Parathyroid adenoma (tissue), 2 donors: ENCODE results near the gene C5orf63.

Experiments
- H2AFZ ChIP-seq: fragments of 300-600 bp; sonication (generic); one replicate; pipeline ENCODE4 v1.7.0; 2017; ENCODE audit warnings: antibody characterized with exemption, mild to moderate bottlenecking
- H3K27ac ChIP-seq: fragments of 300-600 bp; sonication (generic); one replicate; pipeline ENCODE4 v1.7.0; 2017
- H3K27me3 ChIP-seq: fragments of 300-600 bp; sonication (generic); one replicate; pipeline ENCODE4 v1.7.0; 2017; ENCODE audit warnings: low read length; ENCODE audit not compliant: control insufficient read depth, insufficient read depth
- H3K36me3 ChIP-seq: fragments of 300-600 bp; sonication (generic); one replicate; pipeline ENCODE4 v1.7.0; 2017; ENCODE audit warnings: low read length; ENCODE audit not compliant: control insufficient read depth, insufficient read depth
- H3K4me1 ChIP-seq: fragments of 300-600 bp; sonication (generic); one replicate; pipeline ENCODE4 v1.7.0; 2017; ENCODE audit warnings: control low read depth
- H3K4me2 ChIP-seq: fragments of 300-600 bp; sonication (generic); one replicate; pipeline ENCODE4 v1.7.0; 2017; ENCODE audit warnings: low read length
- H3K4me3 ChIP-seq: fragments of 300-600 bp; sonication (generic); one replicate; pipeline ENCODE4 v1.7.0; 2017; ENCODE audit warnings: low read depth, low read length
- H3K79me2 ChIP-seq: fragments of 300-600 bp; sonication (generic); one replicate; pipeline ENCODE4 v1.7.0; 2017; ENCODE audit warnings: control low read depth
- H3K9ac ChIP-seq: fragments of 300-600 bp; sonication (generic); one replicate; pipeline ENCODE4 v1.7.0; 2017; ENCODE audit warnings: mild to moderate bottlenecking
- H3K9me3 ChIP-seq: fragments of 300-600 bp; sonication (generic); one replicate; pipeline ENCODE4 v1.7.0; 2017; ENCODE audit warnings: low read length; ENCODE audit not compliant: control insufficient read depth
- CTCF ChIP-seq: fragments of 300-600 bp; sonication (generic); IDR thresholded peaks from one replicate; pipeline ENCODE4 v1.7.0; 2017; ENCODE audit warnings: antibody characterized with exemption, mild to moderate bottlenecking
- donor health status: primary hyperparathyroidism.

Gene C5orf63

GRCh38 chr5:127101533-127101932 lies 28.2 kb upstream of the C5orf63 start:
- Histone ChIP-seq H3K27me3 (no peaks in the 10 kb centered on the region), H3K4me3 (no peak overlapping the region), H3K36me3 (no peaks in the 10 kb centered on the region), H3K4me1 (no peaks in the 10 kb centered on the region), H3K9ac (no peak overlapping the region), H3K79me2 (no peaks in the 10 kb centered on the region), H3K9me3 (no peaks in the 10 kb centered on the region), H3K27ac (no peak overlapping the region), H2AFZ (no peak overlapping the region), H3K4me2 (no peak overlapping the region)
- no peak for TF ChIP-seq CTCF

- no peaks in the 10 kb centered on the region for H3K36me3 ChIP-seq
- H3K27ac ChIP-seq = no peak overlapping the region
- no peaks in the 10 kb centered on the region for H3K27me3 ChIP-seq
- H3K9ac ChIP-seq = no peak overlapping the region
- no peaks in the 10 kb centered on the region for H3K9me3 ChIP-seq
- no peaks in the 10 kb centered on the region for H3K4me1 ChIP-seq
- H3K79me2 ChIP-seq = no peaks in the 10 kb centered on the region
- TF ChIP-seq CTCF = no peak
- H2AFZ ChIP-seq = no peak overlapping the region
- H3K4me2 ChIP-seq = no peak overlapping the region
- no peak overlapping the region for H3K4me3 ChIP-seq
Observed at GRCh38 chr5:127098241-127098640, 24.9 kb upstream of the C5orf63 start.

GRCh38 chr5:127097278-127097677 lies 24.0 kb upstream of the C5orf63 start:
- no peaks in the 10 kb centered on the region for H3K36me3 ChIP-seq
- no peaks in the 10 kb centered on the region for H3K4me1 ChIP-seq
- H3K9ac ChIP-seq = no peak overlapping the region
- no peaks in the 10 kb centered on the region for H3K79me2 ChIP-seq
- H3K4me3 ChIP-seq = no peak overlapping the region
- no peak overlapping the region for H3K27ac ChIP-seq
- no peak overlapping the region for H2AFZ ChIP-seq
- no peak overlapping the region for H3K4me2 ChIP-seq
- no peaks in the 10 kb centered on the region for H3K27me3 ChIP-seq
- TF ChIP-seq CTCF = no peak
- no peaks in the 10 kb centered on the region for H3K9me3 ChIP-seq

GRCh38 chr5:127096328-127096993 lies 23.2 kb upstream of the C5orf63 start:
- H3K4me1 ChIP-seq = no peaks in the 10 kb centered on the region
- no peaks in the 10 kb centered on the region for H3K9me3 ChIP-seq
- no peak for TF ChIP-seq CTCF
- H3K27me3 ChIP-seq = no peaks in the 10 kb centered on the region
- no peaks in the 10 kb centered on the region for H3K36me3 ChIP-seq
- no peak overlapping the region for H2AFZ ChIP-seq
- no peak overlapping the region for H3K9ac ChIP-seq
- H3K79me2 ChIP-seq = no peaks in the 10 kb centered on the region
- H3K4me3 ChIP-seq = no peak overlapping the region
- H3K27ac ChIP-seq = no peak overlapping the region
- no peak overlapping the region for H3K4me2 ChIP-seq

GRCh38 chr5:127094161-127094814 lies 21.0 kb upstream of the C5orf63 start:
- H3K79me2 ChIP-seq = no peaks in the 10 kb centered on the region
- no peaks in the 10 kb centered on the region for H3K4me1 ChIP-seq
- H3K4me2 ChIP-seq = no peak overlapping the region
- H3K4me3 ChIP-seq = no peak overlapping the region
- no peaks in the 10 kb centered on the region for H3K36me3 ChIP-seq
- no peaks in the 10 kb centered on the region for H3K27me3 ChIP-seq
- TF ChIP-seq CTCF = no peak
- H3K27ac ChIP-seq = no peak overlapping the region
- H3K9ac ChIP-seq = no peak overlapping the region
- no peaks in the 10 kb centered on the region for H3K9me3 ChIP-seq
- H2AFZ ChIP-seq = no peak overlapping the region
